GM15510 (cell line): ENCODE data around the gene FOXD4.
"Not testable (repeated sequence)": the region's sequence is repeated elsewhere in the genome, so short reads cannot be mapped to it uniquely, and the experiment has no call there.

ENCODE experiments used
- POLR2A ChIP-seq: IDR thresholded peaks from 3 replicates; pipeline ENCODE4 v1.6.1; 2011; ENCODE audit warnings: borderline replicate concordance; ENCODE audit not compliant: insufficient read length; ENCODE audit errors: extremely low read depth

The FOXD4 gene

DNA sequence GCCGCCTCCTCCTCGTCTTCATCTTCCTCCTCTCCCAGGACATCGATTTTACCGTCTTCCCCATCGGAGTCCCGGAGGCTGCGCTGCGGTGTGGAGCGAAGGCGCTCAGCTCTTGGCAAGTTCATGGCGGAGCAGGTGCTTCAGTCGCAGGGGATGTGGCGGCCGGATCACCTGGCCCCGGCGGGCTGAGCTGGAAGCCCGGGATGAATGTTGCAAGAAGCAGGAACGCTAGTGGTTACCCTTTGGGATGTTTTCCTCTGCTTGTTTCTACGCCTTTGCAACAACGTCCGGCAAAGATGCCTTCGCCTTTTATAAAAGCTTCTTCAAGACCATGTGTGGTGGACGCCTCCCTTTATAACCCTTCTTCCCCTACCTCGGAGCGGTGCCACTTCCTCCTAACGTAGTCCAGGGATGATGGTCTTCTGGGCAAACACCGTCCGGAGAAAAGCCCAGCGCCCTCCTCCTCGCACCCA, at the start of gene FOXD4:
Gene FOXD4 (minus strand): TSS at position 423 of the 473 bp plus-strand sequence. CDS start 298 bp downstream, at position 125.
- TF ChIP-seq POLR2A, result not testable (repeated sequence)
